ENCODE data around the gene ACER1. TPM values are rescaled to one million over a fixed set of nuclear protein-coding genes. Genes with fewer than 3 reads are reported as not detected.

The ACER1 gene, protein sequence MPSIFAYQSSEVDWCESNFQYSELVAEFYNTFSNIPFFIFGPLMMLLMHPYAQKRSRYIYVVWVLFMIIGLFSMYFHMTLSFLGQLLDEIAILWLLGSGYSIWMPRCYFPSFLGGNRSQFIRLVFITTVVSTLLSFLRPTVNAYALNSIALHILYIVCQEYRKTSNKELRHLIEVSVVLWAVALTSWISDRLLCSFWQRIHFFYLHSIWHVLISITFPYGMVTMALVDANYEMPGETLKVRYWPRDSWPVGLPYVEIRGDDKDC
- total RNA-seq (2014; rRNA removed; shearing (Covaris generic)) = not detected in 2 replicates

DNA sequence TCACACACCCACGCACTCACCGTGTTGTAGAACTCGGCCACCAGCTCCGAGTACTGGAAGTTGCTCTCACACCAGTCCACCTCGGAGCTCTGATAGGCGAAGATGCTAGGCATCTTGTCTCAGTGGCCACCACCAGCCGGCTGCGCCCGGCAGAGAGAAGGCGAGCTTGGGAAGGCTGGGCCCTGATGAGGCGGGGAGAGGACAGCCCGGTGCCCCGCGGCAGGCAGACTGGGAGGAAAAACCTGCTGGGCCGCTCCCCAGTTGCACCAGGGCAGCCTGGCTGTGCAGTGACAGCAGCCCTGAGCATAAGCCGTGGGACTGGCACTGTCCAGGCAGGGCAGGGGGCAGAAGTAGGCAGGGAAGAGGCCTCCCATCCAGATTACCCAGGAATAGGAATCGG, at the start of gene ACER1:
Gene ACER1 (minus strand): TSS at position 174 of the 400 bp plus-strand sequence. CDS start 61 bp downstream, at position 113.

DNA sequence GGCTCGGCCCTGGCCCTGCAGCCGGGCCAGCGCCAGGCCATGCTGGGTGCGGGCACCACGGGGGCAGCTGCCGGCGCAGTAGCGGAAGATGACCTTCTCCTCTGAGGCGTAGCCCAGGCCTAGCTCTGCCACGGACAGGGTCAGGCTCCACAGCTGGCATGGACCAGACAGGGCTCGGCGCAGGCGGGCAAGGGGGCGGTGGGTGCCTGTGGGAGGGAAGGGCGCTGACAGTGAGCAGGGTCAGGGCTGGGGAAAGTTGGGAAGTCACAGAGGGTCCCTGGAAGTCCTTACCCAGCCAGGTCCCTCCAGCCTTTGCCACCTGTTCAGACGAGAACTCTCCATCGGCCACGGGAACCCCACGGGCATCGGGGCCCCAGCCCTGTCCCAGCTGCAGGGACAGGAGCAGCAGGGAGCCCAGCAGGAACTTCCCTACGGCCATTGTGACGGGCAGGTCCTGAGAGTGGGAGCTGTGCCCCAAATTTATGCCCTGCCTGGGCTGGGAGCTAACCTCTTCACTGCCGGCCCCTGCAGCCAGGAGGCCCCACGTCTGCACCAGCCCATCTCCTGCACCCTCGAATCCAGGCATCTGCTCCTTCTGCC, 42.1 kb upstream of the ACER1 start, which contains the start of gene PSPN:
Gene PSPN (minus strand): TSS at position 523 of the 600 bp plus-strand sequence. CDS start 84 bp downstream, at position 439.

GRCh38 chr19:6372594-6373095, 39.2 kb upstream of the ACER1 start, which contains the start of gene ALKBH7:
Gene ALKBH7, plus strand, starts transcription at chr19:6372794. Its CDS starts 27 bp downstream, at chr19:6372821.

GRCh38 chr19:6279931-6280591, 53.4 kb downstream of the ACER1 start, which contains the start of gene MLLT1:
Gene MLLT1, minus strand, starts transcription at chr19:6279975. Its CDS starts 191 bp downstream, at chr19:6279784.

Other genes starting within 250 kb of the ACER1 start
- 4.9 and 5.6 TPM in 2 replicates for gene RFX2, start 223.1 kb downstream of the ACER1 start, total RNA-seq (2014; rRNA removed; shearing (Covaris generic))
- 0.19 TPM in 1 of 2 replicates, not detected in the other for gene ACSBG2, start 197.9 kb downstream of the ACER1 start, total RNA-seq (2014; rRNA removed; shearing (Covaris generic))
- gene MLLT1, start 53.6 kb downstream of the ACER1 start, total RNA-seq (2014; rRNA removed; shearing (Covaris generic)) = 20.4 and 25.9 TPM in 2 replicates
- 119 and 122 TPM in 2 replicates for gene CLPP, start 27.9 kb upstream of the ACER1 start, total RNA-seq (2014; rRNA removed; shearing (Covaris generic))
- gene ALKBH7, start 39.2 kb upstream of the ACER1 start, total RNA-seq (2014; rRNA removed; shearing (Covaris generic)) = 26.5 and 34.5 TPM in 2 replicates
- gene PSPN, start 42.3 kb upstream of the ACER1 start, total RNA-seq (2014; rRNA removed; shearing (Covaris generic)) = 1.2 TPM in 2 replicates
- gene GTF2F1, start 59.6 kb upstream of the ACER1 start, total RNA-seq (2014; rRNA removed; shearing (Covaris generic)) = 92.5 and 96.0 TPM in 2 replicates
- gene KHSRP, start 91.2 kb upstream of the ACER1 start, total RNA-seq (2014; rRNA removed; shearing (Covaris generic)) = 216 and 257 TPM in 2 replicates
- not detected in 2 replicates for gene SLC25A41, start 100.2 kb upstream of the ACER1 start, total RNA-seq (2014; rRNA removed; shearing (Covaris generic))
- gene SLC25A23, start 126.2 kb upstream of the ACER1 start, total RNA-seq (2014; rRNA removed; shearing (Covaris generic)) = 17.0 and 18.0 TPM in 2 replicates
- not detected in 2 replicates for gene CRB3, start 130.7 kb upstream of the ACER1 start, total RNA-seq (2014; rRNA removed; shearing (Covaris generic))
- gene DENND1C, start 148.2 kb upstream of the ACER1 start, total RNA-seq (2014; rRNA removed; shearing (Covaris generic)) = not detected in 2 replicates
- 0.60 and 0.85 TPM in 2 replicates for gene TUBB4A, start 168.7 kb upstream of the ACER1 start, total RNA-seq (2014; rRNA removed; shearing (Covaris generic))
- gene TNFSF9, start 197.4 kb upstream of the ACER1 start, total RNA-seq (2014; rRNA removed; shearing (Covaris generic)) = 11.8 and 12.5 TPM in 2 replicates